Measurements from ENCODE around the gene AOC3.
"Not testable (repeated sequence)": the region's sequence is repeated elsewhere in the genome, so short reads cannot be mapped to it uniquely, and the experiment has no call there.

AOC3 gene

DNA sequence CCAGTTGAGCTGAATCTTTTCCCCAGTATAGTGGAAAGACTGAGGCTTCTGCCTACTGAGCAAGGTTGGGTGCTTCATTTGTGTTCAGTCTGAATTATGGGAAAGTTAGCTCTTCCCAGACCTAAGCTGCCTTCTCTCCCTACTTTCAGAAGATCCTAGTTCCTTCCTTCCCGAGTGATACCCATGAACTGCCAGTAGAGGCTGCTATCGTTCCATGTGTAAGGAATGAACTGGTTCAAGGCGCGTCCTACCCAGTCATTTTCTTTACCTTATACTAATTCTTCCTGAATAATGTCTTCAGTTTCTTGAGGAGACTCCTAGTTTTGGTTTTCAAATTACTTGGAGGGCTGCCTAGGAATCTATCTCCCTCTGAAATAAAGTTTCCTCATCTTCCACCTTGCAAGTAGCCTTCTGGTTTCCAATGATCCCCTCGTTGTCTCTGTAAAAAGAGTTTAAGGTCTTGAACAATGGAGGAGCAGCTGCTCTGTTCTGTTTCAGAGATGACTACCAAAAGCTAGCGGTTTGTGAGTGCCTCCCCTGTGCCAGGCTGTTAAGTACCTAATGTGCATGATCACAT, 7.6 kb upstream of the AOC3 start:
- DNase-seq, result peak in 16 of 56 donors; percentile 1 to 45 (median 12)

DNA sequence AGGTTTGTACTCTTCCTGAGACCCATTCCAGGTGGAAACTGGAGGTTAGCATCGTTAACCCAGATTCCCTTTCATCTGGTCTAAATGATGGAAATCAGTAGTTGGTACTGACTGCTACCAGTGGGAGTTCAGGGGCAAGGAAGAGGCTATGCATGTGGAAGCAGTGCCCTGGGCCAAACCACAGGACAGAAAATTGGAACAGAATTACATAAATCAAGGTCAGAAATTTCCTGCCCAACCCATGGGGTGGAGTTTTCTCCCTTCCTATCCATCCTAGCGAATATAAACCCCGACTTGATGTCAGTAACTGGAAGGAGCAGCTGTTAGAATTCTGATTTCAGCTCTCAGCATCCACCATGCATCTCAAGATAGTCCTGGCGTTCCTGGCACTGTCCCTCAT, 6.7 kb upstream of the AOC3 start, which contains the start of gene AOC2:
AOC2 (plus strand) TSS at position 310 of the 400 bp plus-strand sequence; CDS start at position 357, 47 bp downstream.
- DNase-seq, result no peak

- no peak for DNase-seq
These were observed 6.0 kb upstream of the AOC3 start for GRCh38 chr17:42844761-42845555.

- DNase-seq, result no peak
These were observed 5.5 kb upstream of the AOC3 start for GRCh38 chr17:42845556-42845917.

- DNase-seq, result no peak
These were observed 4.9 kb upstream of the AOC3 start for GRCh38 chr17:42845918-42846593.

GRCh38 chr17:42846594-42847280, 4.3 kb upstream of the AOC3 start:
- no peak for DNase-seq

- DNase-seq, result no peak
These were observed 2.9 kb upstream of the AOC3 start for GRCh38 chr17:42848093-42848492.

DNA sequence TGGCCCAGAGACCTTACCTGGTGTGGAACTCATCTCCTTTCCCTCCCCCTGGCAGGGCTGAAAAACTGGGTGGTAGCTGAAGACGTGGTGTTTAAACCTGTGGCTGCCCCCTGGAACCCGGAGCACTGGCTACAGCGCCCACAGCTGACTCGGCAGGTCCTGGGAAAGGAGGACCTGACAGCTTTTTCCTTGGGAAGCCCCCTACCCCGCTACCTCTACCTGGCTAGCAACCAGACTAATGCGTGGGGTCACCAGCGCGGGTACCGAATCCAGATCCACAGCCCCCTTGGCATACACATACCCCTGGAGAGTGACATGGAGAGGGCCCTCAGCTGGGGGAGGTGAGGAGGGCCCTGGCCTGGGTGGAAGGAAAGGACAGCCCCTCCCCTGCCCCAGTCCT, 2.0 kb upstream of the AOC3 start:
- no peak for DNase-seq

- DNase-seq, result no peak
These were observed 1.4 kb upstream of the AOC3 start for GRCh38 chr17:42849451-42850181.

GRCh38 chr17:42851371-42852240, 607 bp downstream of the AOC3 start:
- DNase-seq, result not testable (repeated sequence)

- DNase-seq, result no peak
These were observed 1.4 kb downstream of the AOC3 start for GRCh38 chr17:42852351-42852750.

DNA sequence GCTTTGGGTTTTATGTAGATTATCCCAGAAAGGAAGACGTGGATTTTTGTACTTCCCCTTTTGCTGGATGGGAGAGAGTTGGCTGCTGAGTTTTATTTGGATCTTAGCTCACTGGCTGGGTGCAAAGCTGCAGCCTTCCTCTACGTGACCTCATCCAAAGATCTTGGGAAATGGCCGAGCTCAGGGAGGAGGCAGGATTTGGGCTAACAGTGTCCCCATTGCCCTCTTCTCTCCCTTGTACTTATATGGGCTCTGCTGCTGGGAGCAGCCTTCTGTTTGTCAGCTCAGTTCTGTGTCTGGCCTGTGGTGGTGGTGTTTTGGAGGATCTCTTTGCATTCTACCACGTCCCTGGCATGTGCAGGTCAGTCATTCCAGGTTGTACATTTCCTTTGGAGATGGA, 2.0 kb downstream of the AOC3 start:
- no peak for DNase-seq

DNA sequence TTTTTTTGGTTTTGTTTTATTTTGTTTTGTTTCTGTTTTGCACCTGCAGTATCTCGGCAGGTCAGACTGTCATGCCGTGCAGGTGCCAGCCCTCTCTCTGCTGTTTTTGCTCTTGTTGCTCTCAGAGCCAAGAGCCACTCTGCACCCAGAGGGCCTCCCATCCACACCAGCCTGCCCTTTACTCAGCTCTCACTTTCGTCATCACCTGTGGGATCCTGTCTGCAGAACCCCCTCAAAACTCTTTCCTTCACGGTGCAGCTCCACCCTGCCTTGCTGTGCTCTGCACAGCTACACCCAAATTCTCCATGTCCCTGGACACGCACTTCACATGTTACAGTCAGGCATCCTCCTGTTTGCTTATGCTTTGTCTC, 2.6 kb downstream of the AOC3 start:
- no peak for DNase-seq

GRCh38 chr17:42853968-42854790, 3.2 kb downstream of the AOC3 start:
- DNase-seq, result no peak

DNA sequence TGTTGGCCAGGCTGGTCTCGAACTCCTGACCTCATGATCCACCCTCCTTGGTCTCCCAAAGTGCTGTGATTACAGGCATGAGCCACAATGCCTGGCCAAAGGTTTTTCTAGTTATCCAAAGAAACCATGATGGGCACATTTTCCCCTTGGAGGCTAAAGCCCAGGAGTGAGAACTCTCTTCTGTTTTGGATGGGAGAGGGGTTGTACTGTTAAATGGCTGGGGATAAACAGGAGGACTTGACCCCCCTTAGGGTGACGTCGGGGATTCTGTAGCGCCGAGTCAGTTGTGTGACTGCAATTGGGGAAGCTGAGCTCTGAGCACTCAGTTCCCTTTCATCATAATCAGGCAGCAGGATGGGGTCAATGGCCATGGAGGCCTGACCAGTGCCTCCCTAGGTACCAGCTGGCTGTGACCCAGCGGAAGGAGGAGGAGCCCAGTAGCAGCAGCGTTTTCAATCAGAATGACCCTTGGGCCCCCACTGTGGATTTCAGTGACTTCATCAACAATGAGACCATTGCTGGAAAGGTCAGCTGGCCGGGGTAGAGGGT, 4.1 kb downstream of the AOC3 start:
- DNase-seq, result no peak

- not testable (repeated sequence) for DNase-seq
These were observed 5.1 kb downstream of the AOC3 start for GRCh38 chr17:42856093-42856492.

GRCh38 chr17:42856516-42856915, 5.5 kb downstream of the AOC3 start:
- not testable (repeated sequence) for DNase-seq

GRCh38 chr17:42857389-42857788, 6.4 kb downstream of the AOC3 start:
- no peak for DNase-seq

GRCh38 chr17:42865638-42866094, 14.7 kb downstream of the AOC3 start:
- no peak for DNase-seq

Measured in nucleus accumbens (tissue), 56 donors.